T-helper 1 cell treated with Interleukin-12 subunit alpha and Interleukin-12 subunit beta and Interleukin-4 antibody, amounts not matched to agents 30 ng/mL and 1 ng/mL, for 36 hours (primary cell): ENCODE data around the gene PPM1K. TPM values are rescaled to one million over a fixed set of nuclear protein-coding genes. Genes with fewer than 3 reads are reported as not detected.

Source experiments
- intact Hi-C: fragments of 100-400 bp; cut with micrococcal nuclease; formaldehyde crosslinking; loops from one replicate; pipeline ENCODE4 v1.15.1; 2024
- total RNA-seq: library from RNA; stranded (reverse); gene quantifications from 2 replicates; pipeline ENCODE4 v1.2.3, GENCODE V29; 2022

Gene PPM1K
- total RNA-seq, 1 donor from 2014 or later: 75.1 TPM

GRCh38 chr4:88223516-88223915, 60.8 kb downstream of the PPM1K start:
- intact Hi-C loops: no loop called here

GRCh38 chr4:88219099-88219498, 65.3 kb downstream of the PPM1K start:
- intact Hi-C loops: loop anchor here (1.0 to 2.0 kb wide), 7 partner anchors 64 to 806 kb away; partner anchors contain the start of gene HERC5

- intact Hi-C loops: no loop called here
Measured at GRCh38 chr4:88217169-88217568, 67.2 kb downstream of the PPM1K start.

- intact Hi-C loops: no loop called here
Measured at GRCh38 chr4:88216395-88216794, 68.0 kb downstream of the PPM1K start.

- intact Hi-C loops: no loop called here
Measured at GRCh38 chr4:88215351-88215750, 69.0 kb downstream of the PPM1K start.

- intact Hi-C loops: loop anchor here (1.0 to 2.0 kb wide), 8 partner anchors 179 to 1062 kb away; no protein-coding TSS in a partner anchor
Measured at GRCh38 chr4:88212253-88212561, 72.2 kb downstream of the PPM1K start.

- intact Hi-C loops: loop anchor here (1.0 to 2.0 kb wide), 8 partner anchors 178 to 1061 kb away; no protein-coding TSS in a partner anchor
Measured at GRCh38 chr4:88211473-88212252, 72.7 kb downstream of the PPM1K start.

GRCh38 chr4:88208156-88208555, 76.2 kb downstream of the PPM1K start:
- intact Hi-C loops: no loop called here

Other genes with a start within 250 kb of the PPM1K start
- gene ABCG2, start 125.9 kb downstream of the PPM1K start, total RNA-seq: 0.68 and 0.74 TPM in 2 replicates
- gene HERC6, start 94.3 kb upstream of the PPM1K start, total RNA-seq: 53.0 and 55.2 TPM in 2 replicates
- gene HERC5, start 172.6 kb upstream of the PPM1K start, total RNA-seq: 57.7 and 59.0 TPM in 2 replicates
- 47.4 and 53.5 TPM in 2 replicates for gene PYURF, start 239.2 kb upstream of the PPM1K start, total RNA-seq